ENCODE data around the gene PLIN1.

The PLIN1 gene

GRCh38 chr15:89632563-89633430 lies 46.4 kb downstream of the PLIN1 start:
- in situ Hi-C loops (cut with HindIII; ENCODE audit: low pct_ligation_motif_present, low pct_unique_long_range_greater_than_20kb, low sequenced_read_pairs) = no loop called here
- no peak for DNase-seq

GRCh38 chr15:89631902-89632264 lies 47.3 kb downstream of the PLIN1 start:
- no peak for DNase-seq
- in situ Hi-C loops (cut with HindIII; ENCODE audit: low pct_ligation_motif_present, low pct_unique_long_range_greater_than_20kb, low sequenced_read_pairs) = no loop called here

GRCh38 chr15:89630974-89631901 lies 47.9 kb downstream of the PLIN1 start:
- in situ Hi-C loops (cut with HindIII; ENCODE audit: low pct_ligation_motif_present, low pct_unique_long_range_greater_than_20kb, low sequenced_read_pairs) = no loop called here
- DNase-seq = no peak

GRCh38 chr15:89630260-89630659 lies 48.9 kb downstream of the PLIN1 start:
- in situ Hi-C loops (cut with HindIII; ENCODE audit: low pct_ligation_motif_present, low pct_unique_long_range_greater_than_20kb, low sequenced_read_pairs) = no loop called here
- no peak for DNase-seq

- in situ Hi-C loops (cut with HindIII; ENCODE audit: low pct_ligation_motif_present, low pct_unique_long_range_greater_than_20kb, low sequenced_read_pairs) = no loop called here
- no peak for DNase-seq
These were observed 49.3 kb downstream of the PLIN1 start for GRCh38 chr15:89629829-89630228.

- no peak for DNase-seq
- in situ Hi-C loops (cut with HindIII; ENCODE audit: low pct_ligation_motif_present, low pct_unique_long_range_greater_than_20kb, low sequenced_read_pairs) = no loop called here
These were observed 50.1 kb downstream of the PLIN1 start for GRCh38 chr15:89628806-89629715.

GRCh38 chr15:89628301-89628700 lies 50.9 kb downstream of the PLIN1 start:
- no peak for DNase-seq
- in situ Hi-C loops (cut with HindIII; ENCODE audit: low pct_ligation_motif_present, low pct_unique_long_range_greater_than_20kb, low sequenced_read_pairs) = no loop called here

- in situ Hi-C loops (cut with HindIII; ENCODE audit: low pct_ligation_motif_present, low pct_unique_long_range_greater_than_20kb, low sequenced_read_pairs) = no loop called here
- DNase-seq = no peak
These were observed 51.8 kb downstream of the PLIN1 start for GRCh38 chr15:89627256-89627970.

- in situ Hi-C loops (cut with HindIII; ENCODE audit: low pct_ligation_motif_present, low pct_unique_long_range_greater_than_20kb, low sequenced_read_pairs) = no loop called here
- DNase-seq = no peak
These were observed 53.5 kb downstream of the PLIN1 start for GRCh38 chr15:89625716-89626115.

GRCh38 chr15:89623165-89623564 lies 56.0 kb downstream of the PLIN1 start:
- in situ Hi-C loops (cut with HindIII; ENCODE audit: low pct_ligation_motif_present, low pct_unique_long_range_greater_than_20kb, low sequenced_read_pairs) = no loop called here

GRCh38 chr15:89621547-89621946 lies 57.6 kb downstream of the PLIN1 start:
- in situ Hi-C loops (cut with HindIII; ENCODE audit: low pct_ligation_motif_present, low pct_unique_long_range_greater_than_20kb, low sequenced_read_pairs) = no loop called here
- no peak for DNase-seq

More at GRCh38 chr15:89623165-89623564, 56.0 kb downstream of the PLIN1 start:
- DNase-seq = no peak

GRCh38 chr15:89616228-89616627 lies 62.9 kb downstream of the PLIN1 start:
- DNase-seq = no peak
- in situ Hi-C loops (cut with HindIII; ENCODE audit: low pct_ligation_motif_present, low pct_unique_long_range_greater_than_20kb, low sequenced_read_pairs) = no loop called here

- no peak for DNase-seq
- in situ Hi-C loops (cut with HindIII; ENCODE audit: low pct_ligation_motif_present, low pct_unique_long_range_greater_than_20kb, low sequenced_read_pairs) = no loop called here
These were observed 64.0 kb downstream of the PLIN1 start for GRCh38 chr15:89615135-89615534.

Measured in ACHN (cell line).